H9 (cell line): Measurements from ENCODE around the gene FAM170B. TPM values are rescaled to one million over a fixed set of nuclear protein-coding genes. Genes with fewer than 3 reads are reported as not detected.

Experiments used
- DNase-seq: peaks from one replicate; pipeline ENCODE4 v3.0.0-alpha.2; 2017
- H2AFZ ChIP-seq: one replicate; pipeline ENCODE4 v1.6.1; 2013; ENCODE audit warnings: mild to moderate bottlenecking, low read length, control low read depth, moderate library complexity
- H2AK5ac ChIP-seq: 2 replicates; pipeline ENCODE4 v1.6.1; 2013; ENCODE audit warnings: low read length, control low read depth, mixed read lengths; ENCODE audit not compliant: insufficient read length
- H2BK120ac ChIP-seq: one replicate; pipeline ENCODE4 v1.6.1; 2013; ENCODE audit warnings: low read depth, mild to moderate bottlenecking, low read length, control low read depth, inconsistent platforms; ENCODE audit not compliant: poor library complexity, severe bottlenecking
- H2BK12ac ChIP-seq: 2 replicates; pipeline ENCODE4 v1.6.1; 2013; ENCODE audit warnings: low read length, control low read depth, mixed read lengths, low read depth; ENCODE audit not compliant: insufficient read length
- H2BK15ac ChIP-seq: 2 replicates; pipeline ENCODE4 v1.6.1; 2013; ENCODE audit warnings: low read depth, low read length, control low read depth
- H2BK20ac ChIP-seq: one replicate; pipeline ENCODE4 v1.6.1; 2013; ENCODE audit warnings: low read depth, mild to moderate bottlenecking, low read length, control low read depth, inconsistent platforms; ENCODE audit not compliant: poor library complexity, severe bottlenecking
- H2BK5ac ChIP-seq: 2 replicates; pipeline ENCODE4 v1.6.1; 2013; ENCODE audit warnings: low read length, control low read depth, mixed read lengths; ENCODE audit not compliant: insufficient read length
- H3K14ac ChIP-seq: 2 replicates; pipeline ENCODE4 v1.6.1; 2013; ENCODE audit warnings: low read length, control low read depth; ENCODE audit not compliant: insufficient read depth
- H3K18ac ChIP-seq: 2 replicates; pipeline ENCODE4 v1.6.1; 2013; ENCODE audit warnings: low read depth, mild to moderate bottlenecking, mixed read lengths, low read length, control low read depth; ENCODE audit not compliant: insufficient read length
- H3K23ac ChIP-seq: 2 replicates; pipeline ENCODE4 v1.6.1; 2013; ENCODE audit warnings: low read length, control low read depth, mixed read lengths, low read depth; ENCODE audit not compliant: insufficient read length
- H3K23me2 ChIP-seq: 2 replicates; pipeline ENCODE4 v1.6.1; 2013; ENCODE audit warnings: low read depth, mild to moderate bottlenecking, mixed read lengths, low read length, control low read depth; ENCODE audit not compliant: insufficient read length, poor library complexity, severe bottlenecking
- H3K27ac ChIP-seq: 2 replicates; pipeline ENCODE4 v1.5.1; 2013; ENCODE audit warnings: low read length, control low read depth, mixed read lengths, low read depth; ENCODE audit not compliant: insufficient read length
- H3K27me3 ChIP-seq: 2 replicates; pipeline ENCODE4 v1.6.1; 2013; ENCODE audit warnings: low read length, control low read depth, inconsistent platforms; ENCODE audit not compliant: insufficient read depth
- H3K4ac ChIP-seq: 2 replicates; pipeline ENCODE4 v1.6.1; 2013; ENCODE audit warnings: low read depth, mild to moderate bottlenecking, control low read depth, inconsistent platforms, low read length, moderate library complexity
- H3K4me1 ChIP-seq: 2 replicates; pipeline ENCODE4 v1.6.1; 2013; ENCODE audit warnings: low read length, control low read depth, inconsistent platforms; ENCODE audit not compliant: insufficient read depth
- H3K4me2 ChIP-seq: 2 replicates; pipeline ENCODE4 v1.6.1; 2013; ENCODE audit warnings: low read length, control low read depth, mixed read lengths; ENCODE audit not compliant: insufficient read length, insufficient read depth
- H3K56ac ChIP-seq: 2 replicates; pipeline ENCODE4 v1.6.1; 2013; ENCODE audit warnings: low read depth, mild to moderate bottlenecking, mixed read lengths, low read length, control low read depth; ENCODE audit not compliant: insufficient read length
- H3K79me1 ChIP-seq: 2 replicates; pipeline ENCODE4 v1.6.1; 2013; ENCODE audit warnings: low read depth, mild to moderate bottlenecking, moderate library complexity, low read length, control low read depth, inconsistent platforms; ENCODE audit not compliant: insufficient read depth, poor library complexity, severe bottlenecking
- H3K79me2 ChIP-seq: 2 replicates; pipeline ENCODE4 v1.6.1; 2013; ENCODE audit warnings: low read length, control low read depth, inconsistent platforms; ENCODE audit not compliant: insufficient read depth
- H3K9ac ChIP-seq: 2 replicates; pipeline ENCODE4 v1.6.1; 2013; ENCODE audit warnings: low read length, control low read depth, mixed read lengths; ENCODE audit not compliant: insufficient read length; ENCODE audit errors: extremely low read depth
- H3K9me3 ChIP-seq: one replicate; pipeline ENCODE4 v1.6.1; 2013; ENCODE audit warnings: low read depth, low read length, inconsistent platforms; ENCODE audit not compliant: control insufficient read depth
- H3T11ph ChIP-seq: one replicate; pipeline ENCODE4 v1.6.1; 2013; ENCODE audit warnings: mild to moderate bottlenecking, low read length, control low read depth, inconsistent platforms
- H4K20me1 ChIP-seq: one replicate; pipeline ENCODE4 v1.6.1; 2013; ENCODE audit not compliant: control insufficient read depth, insufficient read length, insufficient read depth
- H4K5ac ChIP-seq: 2 replicates; pipeline ENCODE4 v1.6.1; 2013; ENCODE audit warnings: low read depth, mild to moderate bottlenecking, mixed read lengths, low read length, control low read depth; ENCODE audit not compliant: insufficient read length
- H4K8ac ChIP-seq: replicated peaks from 2 replicates; pipeline ENCODE4 v1.6.1; 2013; ENCODE audit warnings: low read length, control low read depth, mixed read lengths, low read depth; ENCODE audit not compliant: insufficient read length
- H4K91ac ChIP-seq: 2 replicates; pipeline ENCODE4 v1.6.1; 2013; ENCODE audit warnings: low read depth, mild to moderate bottlenecking, moderate library complexity, mixed read lengths, low read length, control low read depth; ENCODE audit not compliant: insufficient read length
- H3K27ac Mint-ChIP-seq, 3 experiments: 2 replicates in 2 of 3; 3 replicates in 1 of 3; pipeline ENCODE4 v1.8.0; 2020 to 2021; ENCODE audit warnings: mixed read lengths in 3 of 3, mild to moderate bottlenecking in 1 of 3, moderate library complexity in 1 of 3
- H3K27me3 Mint-ChIP-seq: 2 replicates; pipeline ENCODE4 v1.8.0; 2021; ENCODE audit warnings: low read depth, mild to moderate bottlenecking, moderate library complexity, mixed read lengths
- H3K36me3 Mint-ChIP-seq, 3 experiments: 2 replicates in 2 of 3; 3 replicates in 1 of 3; pipeline ENCODE4 v1.8.0; 2020 to 2021; ENCODE audit warnings: low read depth in 3 of 3, mixed read lengths in 3 of 3; ENCODE audit not compliant: insufficient read depth in 1 of 3
- H3K4me1 Mint-ChIP-seq, 2 experiments: 2 replicates each; pipeline ENCODE4 v1.8.0; 2020; ENCODE audit warnings: mixed read lengths in 2 of 2
- H3K4me3 Mint-ChIP-seq, 2 experiments: 2 replicates in 1 of 2; 3 replicates in 1 of 2; pipeline ENCODE4 v1.8.0; 2020 to 2021; ENCODE audit warnings: mild to moderate bottlenecking in 2 of 2, mixed read lengths in 2 of 2, moderate library complexity in 1 of 2
- H3K9me3 Mint-ChIP-seq, 2 experiments: 2 replicates in 1 of 2; 3 replicates in 1 of 2; pipeline ENCODE4 v1.8.0; 2020; ENCODE audit warnings: mild to moderate bottlenecking in 2 of 2, mixed read lengths in 2 of 2, moderate library complexity in 1 of 2
- WGBS: extraction: QIAGEN DNeasy Blood & Tissue Kit; methylation state at CpG from one replicate; pipeline ENCODE4 v1.1.7; 2013; ENCODE audit warnings: missing lambda C conversion rate, low lambda C conversion rate, mixed read lengths; ENCODE audit not compliant: insufficient read length; ENCODE audit errors: extremely low coverage; 5-methylcytosine and 5-hydroxymethylcytosine counted together
- total RNA-seq: library from RNA; stranded (reverse); gene quantifications from 2 replicates; pipeline ENCODE4 v1.2.1, GENCODE V29; 2021
- TF ChIP-seq, protein P1 (sequence below): fragments of 200-600 bp; sonication (generic); conservative IDR thresholded peaks from 3 replicates; pipeline ENCODE4 v1.8.0; 2021; ENCODE audit warnings: antibody characterized with exemption, mild to moderate bottlenecking

Gene FAM170B
- total RNA-seq, 1 experiment from 2014 or later = not detected

DNA sequence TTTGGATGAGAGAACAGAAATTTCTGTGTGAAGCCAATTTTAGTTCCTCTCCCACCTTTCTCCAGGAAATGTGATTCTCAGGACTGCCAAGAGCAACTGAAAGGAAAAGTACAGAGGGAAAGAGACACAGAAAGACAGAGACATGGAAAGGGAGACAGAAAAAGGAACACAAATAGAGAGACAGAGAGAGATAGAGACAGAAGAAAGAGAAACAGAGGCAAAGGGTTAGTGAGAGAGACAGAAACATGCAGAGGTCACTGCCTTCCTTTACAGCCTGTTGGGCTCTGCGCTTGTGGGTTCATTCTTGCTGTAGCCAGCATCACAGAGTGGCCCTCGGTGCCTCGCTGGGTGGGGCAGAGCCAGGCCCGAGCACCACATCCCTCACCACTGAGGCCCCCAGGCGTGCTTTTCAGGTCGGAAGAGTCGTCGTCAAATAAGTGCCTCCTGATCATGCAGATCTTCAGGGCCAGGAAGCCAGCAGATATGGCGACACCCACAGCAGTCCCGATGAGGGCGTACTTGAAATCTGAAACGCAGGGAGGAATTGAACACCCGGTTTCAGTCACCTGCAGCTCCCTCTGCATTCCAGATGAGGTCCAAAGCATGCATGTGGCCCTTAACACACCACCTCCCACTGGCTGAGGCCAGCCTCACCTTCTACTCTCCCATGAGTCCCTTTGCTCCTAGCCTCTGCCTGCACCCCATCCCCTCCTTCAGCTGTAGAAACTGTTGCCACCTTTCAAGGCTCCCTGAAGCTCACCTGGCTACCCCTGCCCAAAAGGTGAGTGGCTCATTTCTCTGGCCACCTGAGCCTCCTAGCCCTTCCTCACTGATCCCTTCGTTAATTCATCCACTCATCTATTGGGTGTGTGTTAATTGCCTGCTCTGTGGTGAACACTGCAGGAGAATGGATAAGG, 32.9 kb upstream of the FAM170B start:
- Histone ChIP-seq H3K4ac (no peak overlapping the region), H2BK120ac (no peak overlapping the region), H2AFZ (no peak overlapping the region), H3K23ac (no peak overlapping the region), H3K4me1 (no peaks in the 10 kb centered on the region), H3T11ph (no peak overlapping the region), H4K5ac (no peak overlapping the region), H3K9ac (no peak overlapping the region), H3K79me1 (no peaks in the 10 kb centered on the region), H3K4me2 (no peak overlapping the region), H3K9me3 (no peaks in the 10 kb centered on the region), H2BK12ac (no peak overlapping the region), H2BK15ac (no peak overlapping the region), H2BK5ac (no peak overlapping the region), H4K91ac (no peak overlapping the region), H3K14ac (no peak overlapping the region), H3K18ac (no peak overlapping the region), H3K27ac (no peak overlapping the region), H3K79me2 (no peaks in the 10 kb centered on the region), H4K8ac (no peak overlapping the region), H3K56ac (no peak overlapping the region), H2BK20ac (no peak overlapping the region), H3K23me2 (no peaks in the 10 kb centered on the region), H2AK5ac (no peak overlapping the region), H4K20me1 (no peaks in the 10 kb centered on the region), H3K27me3 (no peaks in the 10 kb centered on the region)
- DNase-seq = no peak
- Mint-ChIP-seq H3K9me3 (no peaks in the 10 kb centered on the region), H3K27me3 (peaks cover 4% of the 10 kb centered on the region; the same call in 1 of the 2 replicates), H3K4me3 (no peak overlapping the region), H3K4me1 (peaks cover 10 to 22% of the 10 kb centered on the region in 2 experiments), H3K27ac (no peak overlapping the region; a peak in 1 of 7 replicates), H3K36me3 (0 out of 7 replicates have a peak, but pooled peaks cover 0 to 1% (median 0%) of the 10 kb centered on the region in 3 experiments)
- TF ChIP-seq, protein P1, sequence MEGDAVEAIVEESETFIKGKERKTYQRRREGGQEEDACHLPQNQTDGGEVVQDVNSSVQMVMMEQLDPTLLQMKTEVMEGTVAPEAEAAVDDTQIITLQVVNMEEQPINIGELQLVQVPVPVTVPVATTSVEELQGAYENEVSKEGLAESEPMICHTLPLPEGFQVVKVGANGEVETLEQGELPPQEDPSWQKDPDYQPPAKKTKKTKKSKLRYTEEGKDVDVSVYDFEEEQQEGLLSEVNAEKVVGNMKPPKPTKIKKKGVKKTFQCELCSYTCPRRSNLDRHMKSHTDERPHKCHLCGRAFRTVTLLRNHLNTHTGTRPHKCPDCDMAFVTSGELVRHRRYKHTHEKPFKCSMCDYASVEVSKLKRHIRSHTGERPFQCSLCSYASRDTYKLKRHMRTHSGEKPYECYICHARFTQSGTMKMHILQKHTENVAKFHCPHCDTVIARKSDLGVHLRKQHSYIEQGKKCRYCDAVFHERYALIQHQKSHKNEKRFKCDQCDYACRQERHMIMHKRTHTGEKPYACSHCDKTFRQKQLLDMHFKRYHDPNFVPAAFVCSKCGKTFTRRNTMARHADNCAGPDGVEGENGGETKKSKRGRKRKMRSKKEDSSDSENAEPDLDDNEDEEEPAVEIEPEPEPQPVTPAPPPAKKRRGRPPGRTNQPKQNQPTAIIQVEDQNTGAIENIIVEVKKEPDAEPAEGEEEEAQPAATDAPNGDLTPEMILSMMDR = no peak
- no CpG with 5 or more reads among the region's 14 CpGs for WGBS
